NCI-H2171 (cell line): ENCODE data around the gene MALRD1.

Source experiments
- DNase-seq: peaks from one replicate; lab custom pipeline; 2025; lab: John Stamatoyannopoulos, UW

Gene MALRD1

GRCh38 chr10:19652750-19653149 lies 604.1 kb downstream of the MALRD1 start:
- DNase-seq, result no peak

GRCh38 chr10:19653931-19654330 lies 605.3 kb downstream of the MALRD1 start:
- no peak for DNase-seq

GRCh38 chr10:19654576-19654975 lies 606.0 kb downstream of the MALRD1 start:
- DNase-seq, result no peak

DNA sequence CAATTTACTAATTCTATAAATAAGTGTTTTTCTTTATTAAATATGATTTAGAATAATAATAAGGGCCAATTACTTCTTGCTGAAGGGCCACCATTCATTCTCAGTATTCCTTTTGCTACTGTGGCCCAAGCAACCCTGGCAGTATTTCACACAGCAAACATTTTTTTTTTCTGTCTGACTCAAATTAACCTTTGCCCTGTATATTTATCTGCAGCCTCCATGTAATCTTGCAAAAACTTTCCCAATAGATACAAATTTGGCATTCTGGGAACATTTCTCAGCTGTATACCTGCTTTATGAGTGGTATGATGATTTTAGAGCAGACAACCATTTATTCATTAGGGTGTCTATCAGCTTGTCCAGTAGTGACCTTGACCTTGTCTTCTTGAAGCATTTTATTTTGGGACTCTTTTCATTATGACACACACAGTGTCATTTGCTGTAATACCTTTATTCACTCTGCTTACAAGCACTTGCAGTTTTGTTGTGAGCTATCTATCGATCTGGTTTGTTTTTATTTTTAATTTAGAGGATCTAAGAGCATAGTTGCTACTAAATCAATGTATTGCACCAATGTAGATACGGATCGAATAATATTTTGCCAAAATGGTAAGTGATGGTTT lies 607.9 kb downstream of the MALRD1 start:
- no peak for DNase-seq

DNA sequence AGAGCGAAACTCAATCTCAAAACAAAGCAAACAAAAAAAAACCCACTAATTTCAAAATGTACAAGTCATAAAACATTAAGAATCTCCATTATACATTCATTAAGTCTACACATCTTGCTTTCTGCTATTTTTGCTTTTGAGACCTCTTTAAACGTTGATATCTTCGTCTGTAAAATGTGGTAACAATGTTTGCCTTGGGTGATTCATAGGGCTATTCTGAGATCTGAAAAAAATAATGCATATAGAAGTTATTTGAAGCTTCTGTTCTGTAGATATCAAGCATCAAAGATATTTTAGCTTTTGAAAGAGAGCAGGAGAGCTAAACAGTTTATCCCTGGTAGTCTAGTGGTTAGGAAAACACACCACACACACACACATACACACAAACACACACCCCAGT lies 609.5 kb downstream of the MALRD1 start:
- DNase-seq, result no peak

DNA sequence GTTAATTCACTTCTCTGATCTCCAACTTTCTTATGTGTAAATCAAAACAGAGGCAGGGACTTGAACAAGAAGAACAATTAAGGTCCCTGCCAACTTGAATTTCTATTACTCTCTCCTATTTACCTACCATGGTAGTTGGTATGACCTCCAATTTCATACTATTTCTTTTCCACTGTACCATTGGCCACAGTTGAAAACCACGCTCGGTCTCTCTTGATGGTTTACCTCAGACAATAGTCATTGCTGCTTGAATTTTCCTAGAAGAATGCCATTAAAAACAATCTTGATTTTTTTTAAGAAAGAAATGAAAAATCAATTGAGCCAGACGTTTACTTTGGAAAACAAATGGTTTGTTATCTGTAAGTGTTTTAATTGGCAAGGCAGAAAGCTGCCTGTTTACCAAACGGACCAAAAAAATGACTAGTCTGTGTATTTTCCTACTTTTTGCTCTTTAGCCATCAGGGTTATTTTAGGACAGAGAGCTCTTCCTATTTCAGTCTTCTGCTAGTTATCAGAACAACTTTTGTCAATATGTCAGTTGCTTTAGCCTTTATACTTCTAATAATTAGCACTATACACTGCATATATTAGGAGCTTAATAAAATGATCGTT lies 610.1 kb downstream of the MALRD1 start:
- DNase-seq, result no peak

DNA sequence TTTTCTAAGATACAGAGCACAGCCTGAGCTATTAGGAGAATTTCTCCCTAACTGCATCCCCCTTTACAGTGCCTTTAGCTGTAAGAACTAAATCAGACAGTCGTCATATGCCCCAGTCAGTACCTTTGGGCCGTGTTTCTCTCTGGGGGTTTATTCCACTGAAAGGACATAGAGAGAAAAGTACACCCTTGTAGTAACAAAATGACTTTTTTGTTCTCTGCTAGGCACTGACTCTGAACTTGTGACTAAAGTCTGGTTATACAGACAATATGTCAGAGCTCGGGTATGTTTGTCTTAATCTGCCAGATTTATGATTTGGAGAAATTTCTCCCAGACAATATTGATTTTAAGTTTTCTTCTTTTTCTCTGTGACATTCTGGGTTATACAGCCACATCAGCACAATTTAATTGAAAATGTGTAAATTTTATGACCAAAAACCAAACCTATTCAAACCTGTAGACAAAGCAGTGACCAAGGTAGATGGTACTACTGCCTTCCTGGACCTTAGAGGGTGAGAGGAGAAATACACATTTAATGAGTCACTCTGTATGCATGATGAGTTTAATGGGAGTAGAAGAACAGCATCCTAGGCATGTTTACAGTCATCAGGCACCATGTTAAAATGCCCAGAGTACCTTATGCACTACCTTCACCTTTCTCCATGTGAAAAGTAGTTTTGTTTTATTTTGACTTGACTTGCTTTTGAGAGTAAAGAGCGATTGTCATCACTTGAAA lies 611.5 kb downstream of the MALRD1 start:
- DNase-seq, result no peak

DNA sequence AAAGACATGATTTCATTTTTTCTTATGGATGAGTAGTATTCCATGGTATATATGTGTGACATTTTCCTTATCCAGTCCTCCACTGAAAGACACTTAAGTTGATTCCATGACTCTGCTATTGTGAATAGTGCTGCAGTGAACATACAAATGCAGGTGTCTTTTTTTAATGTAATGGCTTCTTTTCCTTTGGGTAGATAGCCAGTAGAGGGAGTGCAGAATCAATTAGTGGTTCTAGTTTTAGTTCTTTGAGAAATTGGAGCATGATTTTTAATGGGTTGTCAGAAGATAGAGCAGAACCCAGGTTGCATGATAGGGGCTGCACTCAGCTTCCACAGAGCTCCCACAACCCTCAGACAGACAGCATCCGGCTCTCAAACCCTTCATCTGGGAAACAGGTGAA lies 614.7 kb downstream of the MALRD1 start:
- DNase-seq, result no peak

DNA sequence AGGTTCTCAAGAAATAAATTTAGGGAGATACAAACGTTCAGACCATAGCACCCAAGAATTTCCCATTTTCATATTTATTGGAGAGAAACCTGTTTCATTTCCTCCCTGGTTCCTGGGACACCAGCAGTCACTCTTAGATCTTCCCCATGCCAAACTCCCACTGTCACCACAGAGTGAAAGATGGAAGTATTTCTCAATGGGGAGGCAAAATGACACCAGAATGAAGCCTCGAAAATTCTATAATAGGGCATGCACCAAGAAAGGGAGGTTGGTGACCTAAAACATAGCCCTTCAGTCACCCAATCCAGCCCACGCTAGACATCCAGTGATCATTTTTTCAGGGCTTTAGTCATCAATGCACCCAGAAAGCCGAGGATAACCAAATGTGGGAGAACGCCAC lies 619.5 kb downstream of the MALRD1 start:
- no peak for DNase-seq

GRCh38 chr10:19676063-19676462 lies 627.5 kb downstream of the MALRD1 start:
- DNase-seq, result no peak

DNA sequence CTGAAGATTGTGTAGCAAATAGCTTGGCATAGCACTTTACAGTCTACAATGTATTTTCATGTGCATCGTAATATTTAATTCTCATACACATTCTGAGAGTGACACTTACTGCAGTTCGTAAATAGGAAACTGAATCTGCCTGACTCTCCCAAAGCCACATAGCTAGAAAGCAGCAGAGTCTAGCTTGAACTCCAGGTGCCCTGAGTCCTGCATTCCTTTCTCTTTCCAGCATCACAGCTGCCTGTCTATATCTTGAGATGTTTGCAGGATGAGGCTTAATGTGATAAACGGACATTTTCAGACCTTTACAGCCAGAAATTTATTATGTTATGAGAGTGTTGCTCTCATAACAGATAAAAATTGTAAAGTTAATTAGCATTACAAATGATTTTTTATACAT lies 634.8 kb downstream of the MALRD1 start:
- DNase-seq, result no peak

- no peak for DNase-seq
These were observed 635.4 kb downstream of the MALRD1 start for GRCh38 chr10:19683960-19684359.

GRCh38 chr10:19688344-19688743 lies 639.7 kb downstream of the MALRD1 start:
- no peak for DNase-seq

DNA sequence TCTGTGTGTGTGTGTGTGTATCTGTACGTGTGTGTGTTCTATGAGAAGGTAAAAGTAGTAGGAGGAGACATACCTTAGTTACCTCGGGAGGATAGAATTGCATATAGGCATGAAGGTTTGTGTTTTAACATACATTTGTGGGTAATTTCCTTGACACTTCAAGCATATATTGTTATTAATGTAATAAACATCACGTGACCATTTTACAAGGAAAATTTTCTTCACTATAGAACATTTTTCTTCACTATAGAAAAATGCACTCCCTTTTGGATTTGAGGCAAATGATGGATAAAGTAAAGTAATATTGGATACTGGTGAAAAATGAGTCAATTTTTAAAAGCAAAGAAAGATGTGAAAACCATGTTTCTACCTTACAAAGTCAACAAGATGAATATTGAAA lies 640.6 kb downstream of the MALRD1 start:
- no peak for DNase-seq

DNA sequence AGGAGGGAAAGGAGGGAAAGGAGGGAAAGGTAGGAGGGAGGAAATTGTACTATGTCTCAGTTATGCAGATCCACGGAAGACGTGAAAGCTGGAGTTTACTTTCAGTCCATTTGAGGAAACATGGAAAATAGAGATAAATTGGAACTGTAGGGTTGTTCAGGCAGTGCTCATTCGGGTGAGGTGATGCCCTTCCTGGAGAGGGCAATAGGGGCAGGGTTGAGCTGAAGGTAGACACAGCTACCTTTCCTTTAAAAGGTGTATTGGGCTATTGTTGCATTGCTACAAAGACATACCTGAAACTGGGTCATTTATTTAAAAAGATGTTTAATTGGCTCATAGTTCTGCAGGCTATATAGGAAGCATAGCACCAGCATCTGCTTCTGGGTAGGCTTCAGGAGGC lies 650.7 kb downstream of the MALRD1 start:
- DNase-seq, result no peak

- DNase-seq, result no peak
These were observed 652.9 kb downstream of the MALRD1 start for GRCh38 chr10:19701427-19702052.

DNA sequence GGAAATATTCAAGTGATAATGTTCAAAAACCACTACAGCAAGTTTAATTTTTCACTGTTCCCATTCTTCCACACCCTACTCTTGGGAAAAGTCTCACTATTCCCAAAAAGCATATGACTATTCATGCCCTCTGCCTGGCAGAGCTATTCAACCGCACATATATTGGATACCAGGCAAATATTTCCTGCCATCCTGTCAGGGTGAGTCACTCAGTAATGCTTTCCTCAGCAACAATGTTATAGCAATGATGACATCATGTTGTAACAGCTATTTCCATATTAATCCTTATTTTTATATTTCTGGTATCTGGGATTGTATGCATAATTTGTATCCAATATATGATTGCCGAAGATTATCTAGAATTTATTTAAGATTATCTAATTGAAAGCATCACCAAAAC lies 653.6 kb downstream of the MALRD1 start:
- no peak for DNase-seq

- no peak for DNase-seq
These were observed 655.9 kb downstream of the MALRD1 start for GRCh38 chr10:19704544-19704943.

DNA sequence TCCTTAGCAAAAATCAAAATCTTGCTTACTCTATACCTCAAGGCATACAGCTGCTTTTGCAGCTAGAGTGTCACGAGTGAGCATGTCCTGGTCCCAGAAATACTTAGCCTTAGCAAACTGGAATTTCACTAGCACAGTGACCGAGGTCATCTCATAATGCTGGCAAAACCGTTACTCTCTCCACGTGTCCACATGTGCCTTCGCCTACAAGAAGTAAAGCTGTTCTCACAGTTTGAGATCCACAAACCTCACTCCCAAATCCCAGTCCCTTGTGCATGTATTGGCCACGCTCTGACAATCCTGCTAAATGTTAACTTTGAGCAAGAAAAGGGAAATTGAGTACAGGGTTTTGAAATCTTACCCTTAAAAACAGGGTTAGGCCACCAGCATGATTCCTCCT lies 656.6 kb downstream of the MALRD1 start:
- DNase-seq, result no peak

DNA sequence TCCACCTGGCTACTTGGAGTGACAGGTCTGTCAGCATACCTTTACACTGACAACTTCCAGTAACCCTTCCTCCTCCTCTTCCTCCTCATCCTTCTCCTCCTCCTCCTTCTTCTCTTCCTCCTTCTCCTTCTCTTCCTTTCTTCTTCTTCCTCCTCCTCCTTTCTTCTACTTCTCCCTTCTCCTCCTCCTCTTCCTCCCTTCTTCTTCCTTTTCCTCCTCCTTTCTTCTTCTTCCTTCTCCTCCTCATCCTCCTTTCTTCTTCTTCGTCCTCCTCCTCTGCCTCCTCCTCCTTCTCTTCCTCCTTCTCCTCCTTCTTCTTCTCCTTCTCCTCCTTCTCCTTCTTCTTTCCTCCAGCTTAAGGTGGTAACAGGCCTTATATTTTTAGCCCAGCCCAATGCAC lies 658.3 kb downstream of the MALRD1 start:
- DNase-seq, result no peak

DNA sequence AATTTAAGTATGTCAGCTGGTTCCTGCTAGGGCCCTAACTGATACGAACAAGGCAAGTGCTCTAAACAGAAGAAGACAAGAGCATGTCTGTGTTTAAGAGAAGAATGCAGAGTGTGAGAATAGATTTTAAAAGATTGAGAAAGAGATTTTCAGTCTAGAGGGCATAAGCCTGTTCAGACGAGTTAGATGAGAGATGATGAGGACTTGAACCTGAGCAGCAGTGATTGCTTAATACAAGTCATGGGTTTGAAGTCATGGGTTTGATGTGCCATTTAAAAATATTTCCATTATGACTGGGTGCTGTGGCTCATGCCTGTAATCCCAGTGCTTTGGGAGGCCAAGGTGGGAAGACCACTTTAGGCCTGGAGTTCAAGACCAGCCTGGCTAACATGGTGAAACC lies 658.8 kb downstream of the MALRD1 start:
- DNase-seq, result no peak

DNA sequence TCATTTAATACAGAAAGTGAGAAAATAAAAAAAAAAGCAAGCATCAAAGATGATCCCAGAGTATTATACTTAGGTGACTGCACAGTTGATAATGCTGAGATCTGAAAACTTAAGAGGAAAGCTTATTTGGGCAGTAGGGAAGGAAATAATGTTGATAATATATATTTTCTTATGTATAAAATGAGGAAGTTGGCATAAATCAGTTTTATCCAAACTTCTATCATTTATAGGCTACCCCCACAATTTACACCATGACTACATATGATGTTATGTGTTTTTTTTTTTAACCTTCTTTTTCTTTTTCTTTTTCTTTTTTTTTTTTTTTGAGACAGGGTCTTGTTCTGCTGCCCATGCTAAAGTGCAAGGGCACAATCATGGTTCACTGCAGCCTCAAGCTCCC lies 659.4 kb downstream of the MALRD1 start:
- DNase-seq, result no peak

GRCh38 chr10:19710600-19710999 lies 662.0 kb downstream of the MALRD1 start:
- no peak for DNase-seq
